IMR-90 (cell line): Measurements from ENCODE around the gene GTF2F1. TPM values are rescaled to one million over a fixed set of nuclear protein-coding genes. Genes with fewer than 3 reads are reported as not detected.
"Not testable (repeated sequence)": the region's sequence is repeated elsewhere in the genome, so short reads cannot be mapped to it uniquely, and the experiment has no call there.

ENCODE experiments used
- ATAC-seq: fragments of 200-7000 bp; cut with Tn5 transposase; 2 replicates; pipeline ENCODE4 v1.9.1; 2020; ENCODE audit warnings: low read depth, mild to moderate bottlenecking, moderate library complexity
- BruUV-seq: library from RNA; stranded (reverse); fragments of 400-500 nt; replicated peaks from 2 replicates; lab custom pipeline; 2021; lab: Mats Ljungman, UMichigan
- CTCF ChIA-PET: fragments of 300-600 bp; formaldehyde crosslinking; extraction: SDS; loops from one replicate; lab custom pipeline; 2021; ENCODE audit warnings: antibody characterized with exemption; lab: Yijun Ruan, JAX
- POLR2A ChIA-PET: fragments of 300-600 bp; sonication (Branson Sonifier 250); formaldehyde crosslinking; loops from one replicate; lab custom pipeline; 2022; ENCODE audit warnings: antibody characterized with exemption; ENCODE audit not compliant: unreplicated experiment; lab: Charles Lee
- DNase-seq: peaks from one replicate; pipeline ENCODE4 v3.0.0; 2013
- H2AFZ ChIP-seq: replicated peaks from 2 replicates; pipeline ENCODE3; 2013; ENCODE audit warnings: low read length, mild to moderate bottlenecking; ENCODE audit not compliant: poor library complexity
- H2AK5ac ChIP-seq: 2 replicates; pipeline ENCODE4 v1.6.1; 2013; ENCODE audit warnings: low read depth, low read length, inconsistent platforms
- H2AK9ac ChIP-seq: replicated peaks from 2 replicates; pipeline ENCODE3; 2013; ENCODE audit warnings: mild to moderate bottlenecking, low read depth, low read length, moderate library complexity; ENCODE audit not compliant: poor library complexity
- H2BK120ac ChIP-seq: 2 replicates; pipeline ENCODE4 v1.6.1; 2013; ENCODE audit warnings: low read depth, low read length, inconsistent platforms
- H2BK15ac ChIP-seq: 3 replicates; pipeline ENCODE4 v1.6.1; 2013; ENCODE audit warnings: low read depth, low read length, inconsistent platforms
- H2BK20ac ChIP-seq: 2 replicates; pipeline ENCODE4 v1.6.1; 2013; ENCODE audit warnings: low read depth, mild to moderate bottlenecking, inconsistent platforms, low read length, moderate library complexity
- H2BK5ac ChIP-seq: 2 replicates; pipeline ENCODE4 v1.6.1; 2013; ENCODE audit warnings: mild to moderate bottlenecking, low read depth, low read length, inconsistent platforms; ENCODE audit not compliant: poor library complexity, severe bottlenecking
- H3K14ac ChIP-seq: replicated peaks from 2 replicates; pipeline ENCODE4 v1.6.1; 2013; ENCODE audit warnings: low read depth, low read length, inconsistent platforms
- H3K18ac ChIP-seq: 2 replicates; pipeline ENCODE4 v1.6.1; 2013; ENCODE audit warnings: low read depth, low read length, control low read depth
- H3K23ac ChIP-seq: 2 replicates; pipeline ENCODE4 v1.6.1; 2013; ENCODE audit warnings: low read depth, low read length, inconsistent platforms
- H3K27ac ChIP-seq: 2 replicates; pipeline ENCODE4 v1.5.1; 2013; ENCODE audit warnings: mild to moderate bottlenecking, control low read depth, low read length; ENCODE audit not compliant: insufficient read depth
- H3K27me3 ChIP-seq: 2 replicates; pipeline ENCODE4 v1.6.1; 2013; ENCODE audit warnings: low read length; ENCODE audit not compliant: control insufficient read depth, insufficient read depth
- H3K36me3 ChIP-seq: 2 replicates; pipeline ENCODE4 v1.6.1; 2013; ENCODE audit warnings: low read length, mixed read lengths; ENCODE audit not compliant: control insufficient read depth, insufficient read depth
- H3K4ac ChIP-seq: 2 replicates; pipeline ENCODE4 v1.6.1; 2013; ENCODE audit warnings: low read depth, low read length, inconsistent platforms
- H3K4me1 ChIP-seq: 2 replicates; pipeline ENCODE4 v1.6.1; 2013; ENCODE audit warnings: low read length, mixed read lengths; ENCODE audit not compliant: control insufficient read depth, insufficient read depth
- H3K4me2 ChIP-seq: 2 replicates; pipeline ENCODE4 v1.6.1; 2013; ENCODE audit warnings: low read depth, mild to moderate bottlenecking, control low read depth, low read length, moderate library complexity
- H3K4me3 ChIP-seq: 2 replicates; pipeline ENCODE4 v1.5.1; 2013; ENCODE audit warnings: low read depth, mild to moderate bottlenecking, control low read depth, low read length, moderate library complexity; ENCODE audit not compliant: insufficient read depth
- H3K56ac ChIP-seq: 2 replicates; pipeline ENCODE4 v1.6.1; 2013; ENCODE audit warnings: low read length, inconsistent platforms; ENCODE audit not compliant: insufficient read depth; ENCODE audit errors: extremely low read depth
- H3K79me1 ChIP-seq, 2 experiments: 2 replicates each; pipeline ENCODE4 v1.6.1; 2013; ENCODE audit warnings: low read length in 2 of 2, inconsistent platforms in 1 of 2, low read depth in 1 of 2
- H3K9ac ChIP-seq: 2 replicates; pipeline ENCODE4 v1.6.1; 2013; ENCODE audit warnings: low read depth, low read length, control low read depth
- H3K9me1 ChIP-seq: 2 replicates; pipeline ENCODE4 v1.6.1; 2013; ENCODE audit warnings: low read length, inconsistent platforms; ENCODE audit not compliant: insufficient read depth
- H3K9me3 ChIP-seq: 2 replicates; pipeline ENCODE4 v1.6.1; 2013; ENCODE audit warnings: low read length; ENCODE audit not compliant: control insufficient read depth, insufficient read depth
- H4K20me1 ChIP-seq: 2 replicates; pipeline ENCODE4 v1.6.1; 2013; ENCODE audit warnings: low read length, inconsistent platforms; ENCODE audit not compliant: insufficient read depth
- H4K5ac ChIP-seq: 2 replicates; pipeline ENCODE4 v1.6.1; 2013; ENCODE audit warnings: mild to moderate bottlenecking, low read depth, low read length, control low read depth
- H4K8ac ChIP-seq, 2 experiments: 2 replicates each; pipeline ENCODE4 v1.6.1; 2013; ENCODE audit warnings: low read depth in 2 of 2, low read length in 2 of 2, control low read depth in 1 of 2, inconsistent platforms in 1 of 2
- H4K91ac ChIP-seq: 2 replicates; pipeline ENCODE4 v1.6.1; 2013; ENCODE audit warnings: low read depth, low read length, inconsistent platforms; ENCODE audit not compliant: insufficient read depth
- WGBS, 2 experiments: methylation state at CpG; one replicate each; pipeline versions ENCODE4 v1.1.5 to v1.1.7; 2013; ENCODE audit warnings: missing lambda C conversion rate in 2 of 2; ENCODE audit not compliant: insufficient read length in 1 of 2; ENCODE audit errors: extremely low coverage in 2 of 2; 5-methylcytosine and 5-hydroxymethylcytosine counted together
- dilution Hi-C: fragments of 300-500 bp; cut with HindIII; formaldehyde crosslinking; loops from one replicate; pipeline ENCODE4 v1.14.3; 2018; ENCODE audit warnings: low sequenced_read_pairs; ENCODE audit not compliant: unreplicated experiment
- in situ Hi-C: fragments of 300-500 bp; cut with MboI; formaldehyde crosslinking; loops from 3 replicates; pipeline ENCODE4 v1.14.3; 2019; ENCODE audit warnings: low sequenced_read_pairs, inconsistent platforms, mixed read lengths
- intact Hi-C: fragments of 100-400 bp; cut with micrococcal nuclease; formaldehyde crosslinking; loops from 2 replicates; pipeline ENCODE4 v1.10.0; 2022
- polyA plus RNA-seq, 3 experiments: library from polyadenylated mRNA; depleted of rRNA; stranded (reverse); fragments of >200 nt; gene quantifications; 2 replicates each; pipeline ENCODE4 v1.2.3, GENCODE V29; 2012; ENCODE audit warnings: low replicate concordance in 1 of 3
- total RNA-seq: library from RNA; depleted of rRNA; stranded (reverse); fragments of >200 nt; gene quantifications from 2 replicates; pipeline ENCODE4 v1.2.3, GENCODE V29; 2012

The GTF2F1 gene
- total and polyA plus RNA-seq, 2 of the 4 experiments (the other 2 are of a cell fraction), result 43.7 to 51.4 TPM

GRCh38 chr19:6360445-6360844 is 32.5 kb downstream of the GTF2F1 start:
- peaks cover 13 to 28% of the 10 kb centered on the region in 2 experiments for H3K79me1 ChIP-seq
- H2BK15ac ChIP-seq, H3K27me3 ChIP-seq, in situ Hi-C loops, H3K27ac ChIP-seq, H4K8ac ChIP-seq, H3K14ac ChIP-seq, H2BK20ac ChIP-seq, H3K4me3 ChIP-seq, H3K4ac ChIP-seq, H2AK5ac ChIP-seq, H3K4me2 ChIP-seq, H4K91ac ChIP-seq, H2AFZ ChIP-seq, H3K9me3 ChIP-seq, H3K4me1 ChIP-seq, intact Hi-C loops, H2BK5ac ChIP-seq, BruUV-seq, H3K9me1 ChIP-seq, CTCF ChIA-PET, H2BK120ac ChIP-seq, H3K23ac ChIP-seq, DNase-seq, H3K9ac ChIP-seq, ATAC-seq, H3K18ac ChIP-seq, H4K20me1 ChIP-seq, H4K5ac ChIP-seq, H2AK9ac ChIP-seq, dilution Hi-C loops, H3K56ac ChIP-seq: not testable (repeated sequence)
- peaks cover 11% of the 10 kb centered on the region; the same call in 1 of the 2 replicates for H3K36me3 ChIP-seq
- 75% methylated on average over 2 of the region's 12 CpGs; no CpG with 5 or more reads in 1 of the 2 experiments for WGBS, 2 experiments
- POLR2A ChIA-PET, result interaction anchor here (0.6 kb wide), 1 partner anchor 161 kb away, joined by 4 read pairs; no protein-coding TSS in a partner anchor
